HepG2 (cell line): ENCODE measurements around the gene RESP18. TPM values are rescaled to one million over a fixed set of nuclear protein-coding genes. Genes with fewer than 3 reads are reported as not detected.

ENCODE experiments used
- ESRRA ChIP-seq: sonication (generic); formaldehyde crosslinking; IDR thresholded peaks from 2 replicates; pipeline ENCODE4 v1.5.1; 2020; ENCODE audit warnings: mild to moderate bottlenecking, low read depth, missing genetic modification reagents
- FOXA1 ChIP-seq, 2 experiments: fragments of 450-650 bp in 1 of 2; sonication (generic) in 1 of 2; formaldehyde crosslinking in 1 of 2; IDR thresholded peaks; 2 replicates each; pipeline versions ENCODE4 v1.4.0 to v1.6.1; 2016 to 2020; ENCODE audit warnings: missing genetic modification reagents in 1 of 2
- HOXA7 ChIP-seq: sonication (generic); formaldehyde crosslinking; IDR thresholded peaks from 2 replicates; pipeline ENCODE4 v1.8.1; 2022; ENCODE audit warnings: mild to moderate bottlenecking, missing genetic modification reagents, moderate library complexity
- KIAA2018 ChIP-seq: sonication (generic); formaldehyde crosslinking; IDR thresholded peaks from 2 replicates; pipeline ENCODE4 v1.5.0; 2020; ENCODE audit warnings: mild to moderate bottlenecking, missing genetic modification reagents, borderline replicate concordance
- RFX5 ChIP-seq: IDR thresholded peaks from 2 replicates; pipeline ENCODE4 v1.6.1; 2011; ENCODE audit warnings: low read depth, low read length, improper control_type of control experiment
- ZNF207 ChIP-seq: fragments of 450-650 bp; IDR thresholded peaks from 2 replicates; pipeline ENCODE4 v1.6.1; 2016; ENCODE audit warnings: antibody characterized with exemption, borderline replicate concordance
- ZNF280D ChIP-seq: sonication (generic); formaldehyde crosslinking; IDR thresholded peaks from 2 replicates; pipeline ENCODE4 v1.5.1; 2020; ENCODE audit warnings: mild to moderate bottlenecking, missing genetic modification reagents
- ZNF430 ChIP-seq: sonication (generic); formaldehyde crosslinking; IDR thresholded peaks from 2 replicates; pipeline ENCODE4 v1.9.0; 2021; ENCODE audit warnings: mild to moderate bottlenecking, missing genetic modification reagents
- ZNF431 ChIP-seq: sonication (generic); formaldehyde crosslinking; IDR thresholded peaks from 2 replicates; pipeline ENCODE4 v1.9.0; 2022; ENCODE audit warnings: missing genetic modification reagents, low read depth, mild to moderate bottlenecking, borderline replicate concordance
- ZNF496 ChIP-seq: sonication (generic); formaldehyde crosslinking; IDR thresholded peaks from 2 replicates; pipeline ENCODE4 v1.8.1; 2023; ENCODE audit warnings: mild to moderate bottlenecking, moderate library complexity, missing genetic modification reagents; ENCODE audit not compliant: insufficient replicate concordance
- ZNF891 ChIP-seq: sonication (generic); formaldehyde crosslinking; IDR thresholded peaks from 2 replicates; pipeline ENCODE4 v1.5.0; 2020; ENCODE audit warnings: mild to moderate bottlenecking, missing genetic modification reagents
- ZSCAN29 ChIP-seq: sonication (generic); formaldehyde crosslinking; conservative IDR thresholded peaks from 2 replicates; pipeline ENCODE4 v1.4.0; 2020; ENCODE audit warnings: mild to moderate bottlenecking, missing genetic modification reagents
- polyA plus RNA-seq, 8 experiments: library from polyadenylated mRNA; depleted of rRNA in 3 of 8; stranded (reverse) in 7 of 8; unstranded in 1 of 8; fragments of >200 nt; fragmentation: Illumina TruSeq in 4 of 8; extraction: Trizol in 4 of 8; gene quantifications; 2 replicates each; pipeline versions ENCODE4 v1.2.1 to v1.2.3, GENCODE V29; 2011 to 2016; ENCODE audit warnings: low read depth in 4 of 8, missing spikeins in 1 of 8, mixed read lengths in 1 of 8; ENCODE audit not compliant: insufficient read depth in 1 of 8
- total RNA-seq, 5 experiments: library from RNA; depleted of rRNA; stranded (reverse); fragments of >200 nt; fragmentation: Illumina TruSeq; extraction: Trizol; gene quantifications; 2 replicates each; pipeline ENCODE4 v1.2.3, GENCODE V29; 2016; ENCODE audit warnings: low read depth in 1 of 5

The RESP18 gene
- total and polyA plus RNA-seq, 2 of the 13 experiments (the other 11 are each of a cell fraction or from before 2014, with no cell fraction given) = not detected

GRCh38 chr2:219296142-219296541 lies 36.4 kb downstream of the RESP18 start (continued):
- TF ChIP-seq ZNF496 (CRISPR knock-in tag) (no peak), RFX5 (0 out of 2 replicates have a peak, but pooled peaks have one; percentile 15), ZSCAN29 (CRISPR knock-in tag) (no peak), ZNF280D (CRISPR knock-in tag) (no peak), FOXA1 (IDR thresholded peaks at IDR 0.05) (no peak), FOXA1 (CRISPR knock-in tag; IDR thresholded peaks at IDR 0.05) (no peak), HOXA7 (CRISPR knock-in tag) (no peak), ZNF431 (no peak), ESRRA (CRISPR knock-in tag) (no peak), KIAA2018 (no peak), ZNF430 (no peak), ZNF207 (no peak), ZNF891 (CRISPR knock-in tag) (no peak)
